ENCODE results near the gene ADPRM.

DNA sequence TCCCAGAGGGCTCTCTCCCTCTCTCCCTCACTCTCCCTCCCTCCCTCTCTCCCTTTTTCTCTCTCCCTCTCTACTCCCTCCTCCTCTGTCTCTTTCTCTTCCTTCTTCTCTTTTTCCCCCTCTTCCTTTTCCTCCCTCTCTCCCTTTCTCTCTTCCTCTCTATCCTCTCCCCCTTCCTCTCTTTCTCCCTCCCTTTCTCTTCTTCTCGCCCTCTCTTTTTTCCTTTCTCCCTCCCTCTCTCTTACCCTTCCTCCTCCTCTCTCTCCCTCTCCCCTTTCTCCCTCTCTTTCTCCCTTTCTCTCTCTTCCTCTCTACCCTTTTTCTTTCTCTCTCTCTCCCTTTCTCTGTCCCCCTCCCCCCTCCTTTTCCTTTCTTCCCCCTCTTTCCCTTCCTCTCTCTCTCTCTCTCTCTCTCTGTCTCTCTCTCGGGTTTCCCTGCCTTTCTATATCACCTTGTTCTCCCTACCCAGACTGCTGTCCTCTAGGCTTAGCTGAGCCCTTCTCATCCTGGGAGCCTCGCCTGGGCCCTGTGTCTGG lies 58.3 kb downstream of the ADPRM start:
- TF ChIP-seq, protein P1, sequence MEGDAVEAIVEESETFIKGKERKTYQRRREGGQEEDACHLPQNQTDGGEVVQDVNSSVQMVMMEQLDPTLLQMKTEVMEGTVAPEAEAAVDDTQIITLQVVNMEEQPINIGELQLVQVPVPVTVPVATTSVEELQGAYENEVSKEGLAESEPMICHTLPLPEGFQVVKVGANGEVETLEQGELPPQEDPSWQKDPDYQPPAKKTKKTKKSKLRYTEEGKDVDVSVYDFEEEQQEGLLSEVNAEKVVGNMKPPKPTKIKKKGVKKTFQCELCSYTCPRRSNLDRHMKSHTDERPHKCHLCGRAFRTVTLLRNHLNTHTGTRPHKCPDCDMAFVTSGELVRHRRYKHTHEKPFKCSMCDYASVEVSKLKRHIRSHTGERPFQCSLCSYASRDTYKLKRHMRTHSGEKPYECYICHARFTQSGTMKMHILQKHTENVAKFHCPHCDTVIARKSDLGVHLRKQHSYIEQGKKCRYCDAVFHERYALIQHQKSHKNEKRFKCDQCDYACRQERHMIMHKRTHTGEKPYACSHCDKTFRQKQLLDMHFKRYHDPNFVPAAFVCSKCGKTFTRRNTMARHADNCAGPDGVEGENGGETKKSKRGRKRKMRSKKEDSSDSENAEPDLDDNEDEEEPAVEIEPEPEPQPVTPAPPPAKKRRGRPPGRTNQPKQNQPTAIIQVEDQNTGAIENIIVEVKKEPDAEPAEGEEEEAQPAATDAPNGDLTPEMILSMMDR (IDR thresholded peaks at IDR 0.05) = no peak
- no peak for TF ChIP-seq POLR2A (IDR thresholded peaks at IDR 0.05)
- no peak for TF ChIP-seq POLR2AphosphoS5 (IDR thresholded peaks at IDR 0.05)

All from stomach (tissue), 4 donors.